KMS-11 (cell line): ENCODE data around the gene ZNF394.

ENCODE experiments used
- H2AFZ ChIP-seq: fragments of 200-600 bp; sonication (generic); 2 replicates; pipeline ENCODE4 v1.6.1; 2016; ENCODE audit warnings: antibody characterized with exemption, mixed run types, low read depth
- H3K27ac ChIP-seq: fragments of 200-600 bp; sonication (generic); 2 replicates; pipeline ENCODE4 v1.6.1; 2016; ENCODE audit warnings: mild to moderate bottlenecking, mixed run types
- H3K27me3 ChIP-seq: fragments of 200-600 bp; sonication (generic); 2 replicates; pipeline ENCODE4 v1.6.1; 2017; ENCODE audit warnings: mild to moderate bottlenecking, low read depth, mixed run types, moderate library complexity; ENCODE audit not compliant: insufficient read depth
- H3K36me3 ChIP-seq: fragments of 200-600 bp; sonication (generic); 2 replicates; pipeline ENCODE4 v1.6.1; 2017; ENCODE audit warnings: mild to moderate bottlenecking, mixed run types; ENCODE audit not compliant: insufficient read depth
- H3K4me1 ChIP-seq: fragments of 200-600 bp; sonication (generic); 2 replicates; pipeline ENCODE4 v1.6.1; 2016; ENCODE audit warnings: mild to moderate bottlenecking, low read depth, mixed run types; ENCODE audit not compliant: poor library complexity, severe bottlenecking
- H3K4me2 ChIP-seq: fragments of 200-600 bp; sonication (generic); 2 replicates; pipeline ENCODE4 v1.7.0; 2016; ENCODE audit warnings: mild to moderate bottlenecking, mixed run types
- H3K4me3 ChIP-seq: fragments of 200-600 bp; sonication (generic); IDR thresholded peaks from 2 replicates; pipeline ENCODE4 v1.6.1; 2017; ENCODE audit warnings: low read depth, low read length, mixed read lengths; ENCODE audit not compliant: insufficient read depth
- H3K79me2 ChIP-seq: fragments of 200-600 bp; sonication (generic); 2 replicates; pipeline ENCODE4 v1.6.1; 2016; ENCODE audit warnings: low read depth, mixed run types; ENCODE audit not compliant: insufficient read depth
- H3K9ac ChIP-seq: fragments of 200-600 bp; sonication (generic); 2 replicates; pipeline ENCODE4 v1.6.1; 2016; ENCODE audit warnings: mild to moderate bottlenecking, mixed run types
- H4K20me1 ChIP-seq: fragments of 200-600 bp; sonication (generic); 2 replicates; pipeline ENCODE4 v1.6.1; 2016; ENCODE audit warnings: mild to moderate bottlenecking, mixed run types; ENCODE audit not compliant: insufficient read depth
- CTCF ChIP-seq: fragments of 200-600 bp; sonication (generic); conservative IDR thresholded peaks from 2 replicates; pipeline ENCODE4 v1.6.1; 2017; ENCODE audit warnings: low read depth, mild to moderate bottlenecking, antibody characterized with exemption, low read length, moderate library complexity, mixed read lengths

The ZNF394 gene

GRCh38 chr7:99455874-99456273 lies 44.2 kb downstream of the ZNF394 start:
- no peak overlapping the region for H2AFZ ChIP-seq
- TF ChIP-seq CTCF = no peak
- H3K4me3 ChIP-seq = no peak overlapping the region
- no peaks in the 10 kb centered on the region for H3K27me3 ChIP-seq
- H3K4me2 ChIP-seq = no peak overlapping the region
- peaks cover 26% of the 10 kb centered on the region for H3K79me2 ChIP-seq
- no peaks in the 10 kb centered on the region for H3K4me1 ChIP-seq
- H4K20me1 ChIP-seq = peaks cover 12% of the 10 kb centered on the region; the same call in 1 of the 2 replicates
- peaks cover 7% of the 10 kb centered on the region; the same call in 1 of the 2 replicates for H3K36me3 ChIP-seq
- H3K27ac ChIP-seq = no peak overlapping the region
- H3K9ac ChIP-seq = no peak overlapping the region

- Histone ChIP-seq H3K27ac (no peak overlapping the region), H2AFZ (no peak overlapping the region), H3K4me2 (no peak overlapping the region), H3K4me3 (no peak overlapping the region), H3K4me1 (no peaks in the 10 kb centered on the region), H3K9ac (no peak overlapping the region), H3K36me3 (peaks cover 16% of the 10 kb centered on the region; the same call in 1 of the 2 replicates), H4K20me1 (no peaks in the 10 kb centered on the region), H3K27me3 (no peaks in the 10 kb centered on the region), H3K79me2 (no peaks in the 10 kb centered on the region; the same call in 1 of the 2 replicates)
- TF ChIP-seq CTCF = no peak
Observed at GRCh38 chr7:99453105-99453504, 47.0 kb downstream of the ZNF394 start.

GRCh38 chr7:99452541-99452940 lies 47.5 kb downstream of the ZNF394 start:
- Histone ChIP-seq H3K4me1 (no peaks in the 10 kb centered on the region), H3K4me3 (no peak overlapping the region), H3K79me2 (no peaks in the 10 kb centered on the region; the same call in 1 of the 2 replicates), H2AFZ (no peak overlapping the region), H3K9ac (no peak overlapping the region), H3K4me2 (no peak overlapping the region), H3K27me3 (no peaks in the 10 kb centered on the region), H3K36me3 (peaks cover 20% of the 10 kb centered on the region; the same call in 1 of the 2 replicates), H4K20me1 (no peaks in the 10 kb centered on the region), H3K27ac (no peak overlapping the region)
- TF ChIP-seq CTCF = no peak

GRCh38 chr7:99451936-99452335 lies 48.1 kb downstream of the ZNF394 start:
- Histone ChIP-seq H3K4me3 (no peak overlapping the region), H2AFZ (no peak overlapping the region), H3K9ac (no peak overlapping the region), H4K20me1 (no peaks in the 10 kb centered on the region), H3K4me2 (no peak overlapping the region), H3K4me1 (no peaks in the 10 kb centered on the region), H3K36me3 (peaks cover 19% of the 10 kb centered on the region; the same call in 1 of the 2 replicates), H3K79me2 (no peaks in the 10 kb centered on the region), H3K27ac (no peak overlapping the region), H3K27me3 (no peaks in the 10 kb centered on the region)
- no peak for TF ChIP-seq CTCF
